Nephron progenitor cell (in vitro differentiated cells): ENCODE results near the gene AHRR.
A peak's percentile ranks its signal among the peaks of the same experiment; 100 is the strongest.

Experiments
- DNase-seq: peaks from one replicate; pipeline ENCODE4 v3.0.0; 2021
- H3K27ac Mint-ChIP-seq: 2 replicates; pipeline ENCODE4 v1.8.0; 2021; ENCODE audit warnings: mild to moderate bottlenecking, moderate library complexity, mixed read lengths
- H3K27me3 Mint-ChIP-seq: 2 replicates; pipeline ENCODE4 v1.8.0; 2021; ENCODE audit warnings: mild to moderate bottlenecking, low read depth, mixed read lengths; ENCODE audit not compliant: poor library complexity
- H3K36me3 Mint-ChIP-seq: 2 replicates; pipeline ENCODE4 v1.8.0; 2021; ENCODE audit warnings: low read depth, mixed read lengths
- H3K4me1 Mint-ChIP-seq: 2 replicates; pipeline ENCODE4 v1.8.0; 2021; ENCODE audit warnings: mixed read lengths
- H3K4me3 Mint-ChIP-seq: 2 replicates; pipeline ENCODE4 v1.8.0; 2021; ENCODE audit warnings: mild to moderate bottlenecking, moderate library complexity, mixed read lengths
- H3K9me3 Mint-ChIP-seq: 2 replicates; pipeline ENCODE4 v1.8.0; 2021; ENCODE audit warnings: mild to moderate bottlenecking, moderate library complexity, mixed read lengths
- CTCF ChIP-seq: fragments of 200-600 bp; sonication (generic); IDR thresholded peaks from 2 replicates; pipeline ENCODE4 v1.5.0; 2021; ENCODE audit warnings: antibody characterized with exemption

AHRR gene

GRCh38 chr5:370311-370958 lies 48.9 kb downstream of the AHRR start:
- Mint-ChIP-seq H3K9me3 (peaks cover 4% of the 10 kb centered on the region), H3K27me3 (peaks cover 62% of the 10 kb centered on the region), H3K36me3 (no peaks in the 10 kb centered on the region), H3K4me3 (no peak overlapping the region), H3K27ac (no peak overlapping the region), H3K4me1 (peaks cover 13% of the 10 kb centered on the region)
- no peak for TF ChIP-seq CTCF
- no peak for DNase-seq

GRCh38 chr5:370959-371810 lies 49.7 kb downstream of the AHRR start:
- Mint-ChIP-seq H3K36me3 (no peaks in the 10 kb centered on the region), H3K4me3 (no peak overlapping the region), H3K9me3 (no peaks in the 10 kb centered on the region), H3K27ac (no peak overlapping the region), H3K27me3 (peaks cover 68% of the 10 kb centered on the region), H3K4me1 (peaks cover 14% of the 10 kb centered on the region)
- DNase-seq, result no peak
- no peak for TF ChIP-seq CTCF

GRCh38 chr5:371811-372555 lies 50.5 kb downstream of the AHRR start:
- Mint-ChIP-seq H3K4me1 (peaks cover 19% of the 10 kb centered on the region), H3K4me3 (no peak overlapping the region), H3K36me3 (no peaks in the 10 kb centered on the region), H3K27ac (no peak overlapping the region), H3K27me3 (peaks cover 68% of the 10 kb centered on the region), H3K9me3 (no peaks in the 10 kb centered on the region)
- no peak for DNase-seq
- no peak for TF ChIP-seq CTCF

- peaks cover 65% of the 10 kb centered on the region for H3K27me3 Mint-ChIP-seq
- peaks cover 19% of the 10 kb centered on the region for H3K4me1 Mint-ChIP-seq
- H3K36me3 Mint-ChIP-seq, result no peaks in the 10 kb centered on the region
- H3K27ac Mint-ChIP-seq, result no peak overlapping the region
- H3K4me3 Mint-ChIP-seq, result no peak overlapping the region
- H3K9me3 Mint-ChIP-seq, result no peaks in the 10 kb centered on the region
- no peak for TF ChIP-seq CTCF
- DNase-seq, result no peak
Measured at GRCh38 chr5:372556-372995, 51.1 kb downstream of the AHRR start.

GRCh38 chr5:372996-373709 lies 51.6 kb downstream of the AHRR start:
- H3K27me3 Mint-ChIP-seq, result peaks cover 66% of the 10 kb centered on the region
- no peaks in the 10 kb centered on the region for H3K36me3 Mint-ChIP-seq
- H3K27ac Mint-ChIP-seq, result no peak overlapping the region
- peak overlapping the region; percentile 45 for H3K4me3 Mint-ChIP-seq
- no peaks in the 10 kb centered on the region for H3K9me3 Mint-ChIP-seq
- DNase-seq, result no peak
- H3K4me1 Mint-ChIP-seq, result peaks cover 24% of the 10 kb centered on the region
- TF ChIP-seq CTCF, result no peak
